ENCODE measurements around the gene IL20RB.

The IL20RB gene

DNA sequence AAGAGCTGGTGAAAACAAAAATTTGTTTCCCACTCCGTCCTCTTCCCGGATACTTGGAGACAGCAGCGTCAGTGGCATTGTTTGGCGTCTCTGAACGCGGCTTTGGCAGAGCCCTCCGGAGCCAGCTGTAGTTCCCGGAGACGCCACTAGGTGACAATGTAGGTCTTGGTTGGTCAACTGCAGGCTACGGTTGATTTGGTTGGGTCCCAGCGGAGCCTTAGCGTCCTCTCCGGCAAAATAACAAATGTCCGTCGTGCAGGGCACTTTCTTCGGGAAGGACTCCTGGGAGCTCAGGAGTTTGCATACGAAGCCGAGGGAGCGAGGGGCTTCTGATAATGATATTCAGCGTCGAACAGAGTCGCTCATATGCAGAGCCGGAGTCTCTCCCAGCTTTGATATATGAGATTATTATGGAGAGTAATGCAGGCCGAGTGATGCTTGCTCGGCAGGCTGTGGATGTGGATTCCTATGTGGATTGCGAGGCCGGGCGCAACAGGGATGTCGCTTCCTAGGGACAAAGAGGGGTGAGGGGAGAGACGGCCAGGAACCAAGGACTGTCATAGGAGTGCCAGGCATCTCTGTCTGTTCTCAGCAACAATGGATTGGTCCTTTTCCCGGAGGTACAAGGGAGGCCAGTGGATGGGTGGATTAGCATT lies 74.8 kb downstream of the IL20RB start:
- DNase-seq (ENCODE audit: low read depth in 2 of 2), result peak; percentile 52 to 61

GRCh38 chr3:137035631-137036030 lies 77.8 kb downstream of the IL20RB start:
- no peak for DNase-seq (ENCODE audit: low read depth in 2 of 2)

DNA sequence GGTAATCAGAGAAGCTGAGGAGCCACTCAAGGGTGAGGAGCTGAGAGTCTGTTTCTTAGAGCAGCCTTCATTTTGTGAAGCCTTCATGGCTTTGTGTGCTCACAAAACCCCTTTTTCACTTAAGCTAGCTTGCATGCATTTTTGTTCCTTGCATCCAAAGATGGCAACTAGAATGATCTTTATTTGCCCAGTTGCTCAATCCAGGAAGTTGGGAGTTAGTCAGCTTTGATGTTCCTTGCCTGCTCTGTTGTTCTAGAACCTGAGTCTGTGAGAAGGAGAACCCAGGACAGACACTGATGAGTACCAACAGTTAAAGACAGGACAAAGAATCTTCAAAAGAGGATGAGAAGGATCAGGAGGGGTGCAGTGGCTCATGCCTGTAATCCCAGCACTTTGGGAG lies 81.8 kb downstream of the IL20RB start:
- no peak for DNase-seq (ENCODE audit: low read depth in 2 of 2)

DNA sequence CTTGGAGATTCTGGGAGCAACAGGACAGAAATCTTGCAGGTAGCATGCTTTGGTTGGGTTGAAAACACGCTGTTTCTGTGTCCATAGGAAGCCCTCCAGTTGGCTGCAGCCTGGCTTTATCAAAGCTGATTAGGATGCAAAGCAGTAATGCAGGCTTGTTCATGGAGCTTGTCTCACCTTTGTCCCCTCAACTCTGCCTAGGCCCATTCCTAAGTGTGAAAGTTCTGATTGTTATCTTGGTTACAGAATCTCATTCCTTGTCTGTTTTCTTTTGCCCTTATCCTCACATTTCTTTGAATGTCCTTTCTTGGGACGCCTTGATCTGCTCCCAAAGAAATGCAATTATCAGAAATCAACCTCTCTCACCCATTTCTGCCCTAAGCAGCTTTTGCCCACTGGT lies 83.5 kb downstream of the IL20RB start:
- DNase-seq (ENCODE audit: low read depth in 2 of 2), result no peak

- DNase-seq (ENCODE audit: low read depth in 2 of 2), result no peak
Measured at GRCh38 chr3:137041686-137042085, 83.9 kb downstream of the IL20RB start.

DNA sequence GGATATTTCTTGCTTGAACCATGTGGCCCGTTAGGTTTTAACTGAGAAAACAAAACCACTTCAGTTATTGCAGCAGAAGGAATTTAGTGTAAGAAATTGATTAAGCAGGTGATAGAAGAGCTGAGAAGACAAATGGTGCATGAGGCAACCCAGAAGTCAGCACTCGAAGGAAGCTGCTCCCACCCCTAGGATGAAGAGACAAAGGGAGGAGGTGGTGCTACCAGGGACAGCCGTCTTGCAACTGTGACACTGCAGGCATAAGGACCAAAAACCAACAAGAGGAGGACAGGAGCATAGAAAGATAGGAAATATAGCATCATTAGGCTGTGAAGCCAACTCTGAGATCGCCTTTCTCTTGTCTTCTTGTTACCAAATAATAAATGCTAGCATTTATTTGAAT lies 89.0 kb downstream of the IL20RB start:
- DNase-seq (ENCODE audit: low read depth in 2 of 2), result no peak

DNA sequence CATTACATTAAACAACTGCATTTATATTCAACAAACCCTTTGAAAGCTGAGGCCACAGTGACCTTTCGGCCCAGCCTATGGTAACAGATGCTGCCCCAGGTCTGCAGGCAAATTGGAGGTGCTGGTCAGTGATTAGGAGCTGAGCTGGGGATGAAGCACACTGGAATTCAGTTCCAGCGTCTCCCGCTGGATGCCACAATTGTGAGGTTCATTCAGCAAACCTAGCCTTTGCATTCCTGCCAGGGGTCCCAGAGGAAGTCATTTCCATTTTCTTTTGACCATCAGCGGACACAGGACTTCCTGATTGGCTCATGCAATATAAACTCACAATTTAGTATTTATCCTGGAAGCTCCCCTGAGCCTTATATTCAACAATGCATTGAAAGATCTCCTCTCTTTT lies 89.5 kb downstream of the IL20RB start:
- DNase-seq (ENCODE audit: low read depth in 2 of 2), result no peak

DNA sequence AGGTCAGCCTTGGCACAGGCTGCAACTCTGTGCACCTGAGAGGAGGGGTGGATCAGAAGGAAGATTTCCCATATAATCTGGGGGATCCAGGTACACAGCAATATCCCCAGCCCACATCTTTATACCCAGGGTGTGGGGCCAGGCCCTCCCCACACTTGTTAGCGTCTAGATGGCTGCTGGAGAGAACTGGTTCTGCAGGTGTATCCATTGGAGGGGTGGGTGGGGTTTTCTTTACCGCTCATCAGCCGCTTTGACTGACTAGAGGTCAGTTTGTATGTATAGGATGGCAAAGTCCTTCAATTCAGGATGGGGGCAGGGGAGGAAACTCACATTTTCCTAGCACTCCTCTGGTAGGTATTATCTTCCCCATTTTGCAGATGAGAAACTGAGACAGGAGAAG lies 92.5 kb downstream of the IL20RB start:
- DNase-seq (ENCODE audit: low read depth in 2 of 2), result no peak

GRCh38 chr3:137052298-137052697 lies 94.5 kb downstream of the IL20RB start:
- DNase-seq (ENCODE audit: low read depth in 2 of 2), result no peak
